Breast epithelium (tissue), 3 donors: Measurements from ENCODE around the gene OR8B4.

Source experiments
- POLR2AphosphoS5 ChIP-seq, 3 donors: sonication (generic); formaldehyde crosslinking; IDR thresholded peaks; one replicate each; pipeline ENCODE4 v1.6.1; 2017; ENCODE audit warnings: antibody characterized with exemption in 3 of 3
- TF ChIP-seq, protein P1 (sequence below), 3 donors: fragments of 450-650 bp; IDR thresholded peaks; one replicate each; pipeline ENCODE4 v1.5.1; 2016 to 2017; ENCODE audit warnings: antibody characterized with exemption in 3 of 3, mild to moderate bottlenecking in 3 of 3, moderate library complexity in 3 of 3

DNA sequence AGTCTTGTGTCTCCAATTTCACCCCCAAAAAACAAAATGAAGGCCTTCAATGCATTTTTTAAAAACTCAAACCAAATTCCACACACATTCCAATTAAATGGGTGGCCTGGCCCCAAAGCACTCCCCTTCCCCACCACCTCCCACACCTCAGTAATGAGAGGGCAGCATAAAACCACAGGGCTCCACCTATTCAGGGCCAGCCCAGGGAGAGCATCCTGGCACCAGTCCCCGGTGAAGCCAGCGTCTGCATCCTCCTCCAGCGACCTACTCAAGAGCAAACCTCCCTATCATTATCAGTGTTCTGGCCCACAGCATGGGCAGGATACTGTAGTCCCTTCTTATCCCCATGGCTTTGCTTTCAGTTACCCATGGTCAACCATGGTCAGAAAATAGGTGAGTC is 38.7 kb upstream of the OR8B4 start:
- TF ChIP-seq, protein P1, sequence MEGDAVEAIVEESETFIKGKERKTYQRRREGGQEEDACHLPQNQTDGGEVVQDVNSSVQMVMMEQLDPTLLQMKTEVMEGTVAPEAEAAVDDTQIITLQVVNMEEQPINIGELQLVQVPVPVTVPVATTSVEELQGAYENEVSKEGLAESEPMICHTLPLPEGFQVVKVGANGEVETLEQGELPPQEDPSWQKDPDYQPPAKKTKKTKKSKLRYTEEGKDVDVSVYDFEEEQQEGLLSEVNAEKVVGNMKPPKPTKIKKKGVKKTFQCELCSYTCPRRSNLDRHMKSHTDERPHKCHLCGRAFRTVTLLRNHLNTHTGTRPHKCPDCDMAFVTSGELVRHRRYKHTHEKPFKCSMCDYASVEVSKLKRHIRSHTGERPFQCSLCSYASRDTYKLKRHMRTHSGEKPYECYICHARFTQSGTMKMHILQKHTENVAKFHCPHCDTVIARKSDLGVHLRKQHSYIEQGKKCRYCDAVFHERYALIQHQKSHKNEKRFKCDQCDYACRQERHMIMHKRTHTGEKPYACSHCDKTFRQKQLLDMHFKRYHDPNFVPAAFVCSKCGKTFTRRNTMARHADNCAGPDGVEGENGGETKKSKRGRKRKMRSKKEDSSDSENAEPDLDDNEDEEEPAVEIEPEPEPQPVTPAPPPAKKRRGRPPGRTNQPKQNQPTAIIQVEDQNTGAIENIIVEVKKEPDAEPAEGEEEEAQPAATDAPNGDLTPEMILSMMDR (IDR thresholded peaks at IDR 0.05): no peak
- no peak for TF ChIP-seq POLR2AphosphoS5 (IDR thresholded peaks at IDR 0.05)
